ENCODE data around the gene CACNA1B. TPM values are rescaled to one million over a fixed set of nuclear protein-coding genes. Genes with fewer than 3 reads are reported as not detected.

Gene CACNA1B
- total and polyA plus RNA-seq, 2 experiments from 2014 or later: 0.39 to 0.60 TPM

GRCh38 chr9:137913771-137914767 is 36.5 kb downstream of the CACNA1B start:
- no peaks in the 10 kb centered on the region for H3K9me3 ChIP-seq (ENCODE audit: low read depth)
- TF ChIP-seq, protein P1, sequence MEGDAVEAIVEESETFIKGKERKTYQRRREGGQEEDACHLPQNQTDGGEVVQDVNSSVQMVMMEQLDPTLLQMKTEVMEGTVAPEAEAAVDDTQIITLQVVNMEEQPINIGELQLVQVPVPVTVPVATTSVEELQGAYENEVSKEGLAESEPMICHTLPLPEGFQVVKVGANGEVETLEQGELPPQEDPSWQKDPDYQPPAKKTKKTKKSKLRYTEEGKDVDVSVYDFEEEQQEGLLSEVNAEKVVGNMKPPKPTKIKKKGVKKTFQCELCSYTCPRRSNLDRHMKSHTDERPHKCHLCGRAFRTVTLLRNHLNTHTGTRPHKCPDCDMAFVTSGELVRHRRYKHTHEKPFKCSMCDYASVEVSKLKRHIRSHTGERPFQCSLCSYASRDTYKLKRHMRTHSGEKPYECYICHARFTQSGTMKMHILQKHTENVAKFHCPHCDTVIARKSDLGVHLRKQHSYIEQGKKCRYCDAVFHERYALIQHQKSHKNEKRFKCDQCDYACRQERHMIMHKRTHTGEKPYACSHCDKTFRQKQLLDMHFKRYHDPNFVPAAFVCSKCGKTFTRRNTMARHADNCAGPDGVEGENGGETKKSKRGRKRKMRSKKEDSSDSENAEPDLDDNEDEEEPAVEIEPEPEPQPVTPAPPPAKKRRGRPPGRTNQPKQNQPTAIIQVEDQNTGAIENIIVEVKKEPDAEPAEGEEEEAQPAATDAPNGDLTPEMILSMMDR (IDR thresholded peaks at IDR 0.05; ENCODE audit: low read depth, low read length): no peak
- no peak overlapping the region for H3K4me3 ChIP-seq
- H3K36me3 ChIP-seq: no peaks in the 10 kb centered on the region
- H3K4me1 ChIP-seq (ENCODE audit: low read depth): peaks cover 5% of the 10 kb centered on the region
- no peak for DNase-seq (ENCODE audit: low read depth in 1 of 2, low spot score in 1 of 2)
- no peak overlapping the region for H3K27ac ChIP-seq
- H3K27me3 ChIP-seq: no peaks in the 10 kb centered on the region

GRCh38 chr9:137916540-137916939 is 39.0 kb downstream of the CACNA1B start:
- Histone ChIP-seq H3K27ac (no peak overlapping the region), H3K4me1 (ENCODE audit: low read depth) (peaks cover 9% of the 10 kb centered on the region), H3K36me3 (no peaks in the 10 kb centered on the region), H3K9me3 (ENCODE audit: low read depth) (no peaks in the 10 kb centered on the region), H3K27me3 (no peaks in the 10 kb centered on the region), H3K4me3 (no peak overlapping the region)
- TF ChIP-seq, protein P1 (IDR thresholded peaks at IDR 0.05; ENCODE audit: low read depth, low read length): no peak
- no peak for DNase-seq (ENCODE audit: low read depth in 1 of 2, low spot score in 1 of 2)

GRCh38 chr9:137917116-137917515 is 39.5 kb downstream of the CACNA1B start:
- H3K36me3 ChIP-seq: no peaks in the 10 kb centered on the region
- DNase-seq (ENCODE audit: low read depth in 1 of 2, low spot score in 1 of 2): no peak
- no peaks in the 10 kb centered on the region for H3K9me3 ChIP-seq (ENCODE audit: low read depth)
- TF ChIP-seq, protein P1 (IDR thresholded peaks at IDR 0.05; ENCODE audit: low read depth, low read length): no peak
- peaks cover 9% of the 10 kb centered on the region for H3K4me1 ChIP-seq (ENCODE audit: low read depth)
- no peak overlapping the region for H3K4me3 ChIP-seq
- H3K27me3 ChIP-seq: no peaks in the 10 kb centered on the region
- H3K27ac ChIP-seq: no peak overlapping the region

- Histone ChIP-seq H3K36me3 (no peaks in the 10 kb centered on the region), H3K27me3 (no peaks in the 10 kb centered on the region), H3K9me3 (ENCODE audit: low read depth) (no peaks in the 10 kb centered on the region), H3K27ac (no peak overlapping the region), H3K4me3 (no peak overlapping the region), H3K4me1 (ENCODE audit: low read depth) (peaks cover 9% of the 10 kb centered on the region)
- no peak for DNase-seq (ENCODE audit: low read depth in 1 of 2, low spot score in 1 of 2)
- TF ChIP-seq, protein P1 (IDR thresholded peaks at IDR 0.05; ENCODE audit: low read depth, low read length): no peak
These were observed 40.2 kb downstream of the CACNA1B start for GRCh38 chr9:137917795-137918194.

- H3K9me3 ChIP-seq (ENCODE audit: low read depth): no peaks in the 10 kb centered on the region
- H3K27me3 ChIP-seq: no peaks in the 10 kb centered on the region
- no peak overlapping the region for H3K4me3 ChIP-seq
- TF ChIP-seq, protein P1 (IDR thresholded peaks at IDR 0.05; ENCODE audit: low read depth, low read length): no peak
- DNase-seq (ENCODE audit: low read depth in 1 of 2, low spot score in 1 of 2): peak in 1 of 2 donors; percentile 55
- H3K27ac ChIP-seq: peak overlapping the region; percentile 63
- H3K36me3 ChIP-seq: no peaks in the 10 kb centered on the region
- H3K4me1 ChIP-seq (ENCODE audit: low read depth): peaks cover 9% of the 10 kb centered on the region
These were observed 40.9 kb downstream of the CACNA1B start for GRCh38 chr9:137918331-137919094.
